Peyer's patch (tissue), 4 donors: ENCODE measurements around the gene ACVR2B.

Experiments
- POLR2A ChIP-seq, 2 donors: fragments of 450-650 bp; IDR thresholded peaks; one replicate each; pipeline ENCODE4 v1.5.1; 2017; ENCODE audit warnings: antibody characterized with exemption in 2 of 2, mild to moderate bottlenecking in 2 of 2, moderate library complexity in 2 of 2
- TF ChIP-seq, protein P1 (sequence below), 6 experiments: fragments of 450-650 bp in 4 of 6; fragments of 200-600 bp in 2 of 6; sonication (generic) in 1 of 6; IDR thresholded peaks; one replicate each; pipeline ENCODE4 v1.5.1; 2017 to 2019; ENCODE audit warnings: antibody characterized with exemption in 6 of 6, mild to moderate bottlenecking in 3 of 6, moderate library complexity in 1 of 6

DNA sequence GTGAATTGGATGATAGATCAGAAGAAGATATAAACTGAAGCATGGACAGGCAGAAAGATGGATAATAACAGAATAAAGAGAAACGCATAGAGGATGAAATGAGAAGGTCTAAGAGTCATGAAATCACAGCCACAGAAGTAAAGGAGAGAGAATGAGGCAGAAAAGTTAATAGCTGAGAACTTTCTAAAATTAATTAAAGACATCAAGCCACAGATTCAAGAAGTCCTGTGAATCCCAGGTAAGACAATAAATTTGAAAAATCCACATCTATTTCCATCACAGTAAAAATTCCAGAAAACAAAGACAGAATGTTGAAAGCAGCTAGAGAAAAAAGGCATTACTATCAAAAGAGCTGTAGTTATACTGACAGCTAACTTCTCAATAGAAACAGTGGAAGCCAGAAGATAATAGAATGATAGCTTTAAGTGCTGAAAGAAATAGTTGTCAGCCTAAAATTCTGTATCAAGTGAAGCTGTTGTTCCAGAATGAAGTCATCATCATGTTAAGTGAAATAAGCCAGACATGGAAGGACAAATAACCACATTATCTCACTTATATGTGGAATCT lies 12.0 kb downstream of the ACVR2B start:
- TF ChIP-seq, protein P1, sequence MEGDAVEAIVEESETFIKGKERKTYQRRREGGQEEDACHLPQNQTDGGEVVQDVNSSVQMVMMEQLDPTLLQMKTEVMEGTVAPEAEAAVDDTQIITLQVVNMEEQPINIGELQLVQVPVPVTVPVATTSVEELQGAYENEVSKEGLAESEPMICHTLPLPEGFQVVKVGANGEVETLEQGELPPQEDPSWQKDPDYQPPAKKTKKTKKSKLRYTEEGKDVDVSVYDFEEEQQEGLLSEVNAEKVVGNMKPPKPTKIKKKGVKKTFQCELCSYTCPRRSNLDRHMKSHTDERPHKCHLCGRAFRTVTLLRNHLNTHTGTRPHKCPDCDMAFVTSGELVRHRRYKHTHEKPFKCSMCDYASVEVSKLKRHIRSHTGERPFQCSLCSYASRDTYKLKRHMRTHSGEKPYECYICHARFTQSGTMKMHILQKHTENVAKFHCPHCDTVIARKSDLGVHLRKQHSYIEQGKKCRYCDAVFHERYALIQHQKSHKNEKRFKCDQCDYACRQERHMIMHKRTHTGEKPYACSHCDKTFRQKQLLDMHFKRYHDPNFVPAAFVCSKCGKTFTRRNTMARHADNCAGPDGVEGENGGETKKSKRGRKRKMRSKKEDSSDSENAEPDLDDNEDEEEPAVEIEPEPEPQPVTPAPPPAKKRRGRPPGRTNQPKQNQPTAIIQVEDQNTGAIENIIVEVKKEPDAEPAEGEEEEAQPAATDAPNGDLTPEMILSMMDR (IDR thresholded peaks at IDR 0.05), result no peak
- no peak for TF ChIP-seq POLR2A (IDR thresholded peaks at IDR 0.05)
